Measurements from ENCODE around the gene NRSN1. TPM values are rescaled to one million over a fixed set of nuclear protein-coding genes. Genes with fewer than 3 reads are reported as not detected.

NRSN1 gene
- total and polyA plus RNA-seq, 2 of the 13 experiments (the other 11 are each of a cell fraction or from before 2014, with no cell fraction given), result not detected

- no peak for TF ChIP-seq UBTF (CRISPR knock-in tag; IDR thresholded peaks at IDR 0.05)
- TF ChIP-seq TMF1 (CRISPR knock-in tag; IDR thresholded peaks at IDR 0.05; ENCODE audit: low read depth), result no peak
- TF ChIP-seq MXD3 (CRISPR knock-in tag; IDR thresholded peaks at IDR 0.05), result no peak
- TF ChIP-seq SP140L (CRISPR knock-in tag; IDR thresholded peaks at IDR 0.05; ENCODE audit: borderline replicate concordance), result no peak
- TF ChIP-seq MEIS1 (CRISPR knock-in tag; IDR thresholded peaks at IDR 0.05; ENCODE audit: borderline replicate concordance), result no peak
- TF ChIP-seq CEBPG (CRISPR knock-in tag; IDR thresholded peaks at IDR 0.05), result peak; percentile 65
- no peak for TF ChIP-seq ZNF569 (CRISPR knock-in tag; IDR thresholded peaks at IDR 0.05; ENCODE audit: borderline replicate concordance)
- no peak for TF ChIP-seq ATRX (CRISPR knock-in tag; IDR thresholded peaks at IDR 0.05; ENCODE audit: borderline replicate concordance)
- TF ChIP-seq CBFB (CRISPR knock-in tag; IDR thresholded peaks at IDR 0.05), result no peak
- TF ChIP-seq RERE (CRISPR knock-in tag; IDR thresholded peaks at IDR 0.05; ENCODE audit: low read depth), result peak; percentile 68; the same call in 1 of the 2 replicates
- peak; percentile 76 for TF ChIP-seq HNF4A (CRISPR knock-in tag; IDR thresholded peaks at IDR 0.05)
- no peak for TF ChIP-seq MEF2D (CRISPR knock-in tag; IDR thresholded peaks at IDR 0.05)
- TF ChIP-seq POGZ (CRISPR knock-in tag; IDR thresholded peaks at IDR 0.05), result peak; percentile 86
- no peak for TF ChIP-seq ZFP91 (CRISPR knock-in tag; IDR thresholded peaks at IDR 0.05; ENCODE audit: borderline replicate concordance)
- peak; percentile 65; the same call in 1 of the 2 replicates for TF ChIP-seq ADNP (CRISPR knock-in tag; IDR thresholded peaks at IDR 0.05)
- TF ChIP-seq ZBTB49 (CRISPR knock-in tag; IDR thresholded peaks at IDR 0.05; ENCODE audit: borderline replicate concordance), result peak; percentile 63; the same call in 1 of the 2 replicates
- TF ChIP-seq GTF3A (CRISPR knock-in tag; conservative IDR thresholded peaks at IDR 0.05), result no peak
Observed at GRCh38 chr6:24145690-24146131, 19.7 kb downstream of the NRSN1 start (continued).
